ENCODE measurements around the gene GCK.

DNA sequence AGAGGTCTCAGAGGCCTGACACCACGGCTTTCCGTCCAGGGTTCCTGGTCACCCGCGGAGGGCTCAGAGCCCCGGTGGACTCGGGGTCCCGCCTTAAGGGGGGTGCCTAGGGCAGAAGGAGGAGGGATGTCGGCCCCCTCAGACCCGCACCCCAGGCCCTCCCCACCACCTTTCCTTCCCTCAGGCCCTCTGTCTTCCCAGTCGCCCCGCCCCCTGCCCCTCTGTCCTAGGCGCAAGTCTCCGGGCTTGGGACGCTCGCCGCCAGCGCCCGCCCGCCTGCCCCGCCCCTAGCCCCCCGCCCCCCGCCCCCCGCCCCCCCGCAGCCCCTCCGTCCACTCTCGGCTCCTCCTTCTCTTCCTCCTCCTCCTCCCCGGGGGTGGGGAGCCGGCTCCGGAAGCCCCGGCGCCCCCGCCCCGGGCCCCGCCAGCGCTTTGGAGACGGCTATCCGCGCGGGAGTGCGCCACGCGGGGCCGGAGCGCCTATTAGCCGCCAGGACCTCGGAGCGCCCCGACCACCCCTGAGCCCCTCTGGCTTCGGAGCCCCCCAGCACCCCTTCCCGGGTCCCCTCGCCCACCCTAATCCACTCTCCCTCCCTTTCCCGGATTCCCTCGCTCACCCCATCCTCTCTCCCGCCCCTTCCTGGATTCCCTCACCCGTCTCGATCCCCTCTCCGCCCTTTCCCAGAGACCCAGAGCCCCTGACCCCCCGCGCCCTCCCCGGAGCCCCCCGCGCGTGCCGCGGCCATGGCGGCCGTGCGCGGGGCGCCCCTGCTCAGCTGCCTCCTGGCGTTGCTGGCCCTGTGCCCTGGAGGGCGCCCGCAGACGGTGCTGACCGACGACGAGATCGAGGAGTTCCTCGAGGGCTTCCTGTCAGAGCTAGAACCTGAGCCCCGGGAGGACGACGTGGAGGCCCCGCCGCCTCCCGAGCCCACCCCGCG is 85.0 kb downstream of the GCK start, which contains the start of gene AEBP1:
- TF ChIP-seq EP300 (IDR thresholded peaks at IDR 0.05; ENCODE audit: borderline replicate concordance) (no peak), FOXM1 (IDR thresholded peaks at IDR 0.05; ENCODE audit: borderline replicate concordance, low read depth) (no peak), EGR1 (IDR thresholded peaks at IDR 0.05) (no peak), YY1 (IDR thresholded peaks at IDR 0.05; ENCODE audit: low read depth) (no peak), TAF1 (IDR thresholded peaks at IDR 0.05; ENCODE audit: low read depth) (no peak), ZBTB7A (IDR thresholded peaks at IDR 0.05; ENCODE audit: low read depth) (peak; percentile 53; the same call in 1 of the 2 replicates), TCF12 (IDR thresholded peaks at IDR 0.05; ENCODE audit: low read depth) (no peak; the same call in 1 of the 2 replicates), RAD21 (IDR thresholded peaks at IDR 0.05; ENCODE audit: low read depth) (no peak), CREB1 (IDR thresholded peaks at IDR 0.05; ENCODE audit: low read depth) (no peak), TEAD4 (IDR thresholded peaks at IDR 0.05) (no peak)
- TF ChIP-seq, protein P1, sequence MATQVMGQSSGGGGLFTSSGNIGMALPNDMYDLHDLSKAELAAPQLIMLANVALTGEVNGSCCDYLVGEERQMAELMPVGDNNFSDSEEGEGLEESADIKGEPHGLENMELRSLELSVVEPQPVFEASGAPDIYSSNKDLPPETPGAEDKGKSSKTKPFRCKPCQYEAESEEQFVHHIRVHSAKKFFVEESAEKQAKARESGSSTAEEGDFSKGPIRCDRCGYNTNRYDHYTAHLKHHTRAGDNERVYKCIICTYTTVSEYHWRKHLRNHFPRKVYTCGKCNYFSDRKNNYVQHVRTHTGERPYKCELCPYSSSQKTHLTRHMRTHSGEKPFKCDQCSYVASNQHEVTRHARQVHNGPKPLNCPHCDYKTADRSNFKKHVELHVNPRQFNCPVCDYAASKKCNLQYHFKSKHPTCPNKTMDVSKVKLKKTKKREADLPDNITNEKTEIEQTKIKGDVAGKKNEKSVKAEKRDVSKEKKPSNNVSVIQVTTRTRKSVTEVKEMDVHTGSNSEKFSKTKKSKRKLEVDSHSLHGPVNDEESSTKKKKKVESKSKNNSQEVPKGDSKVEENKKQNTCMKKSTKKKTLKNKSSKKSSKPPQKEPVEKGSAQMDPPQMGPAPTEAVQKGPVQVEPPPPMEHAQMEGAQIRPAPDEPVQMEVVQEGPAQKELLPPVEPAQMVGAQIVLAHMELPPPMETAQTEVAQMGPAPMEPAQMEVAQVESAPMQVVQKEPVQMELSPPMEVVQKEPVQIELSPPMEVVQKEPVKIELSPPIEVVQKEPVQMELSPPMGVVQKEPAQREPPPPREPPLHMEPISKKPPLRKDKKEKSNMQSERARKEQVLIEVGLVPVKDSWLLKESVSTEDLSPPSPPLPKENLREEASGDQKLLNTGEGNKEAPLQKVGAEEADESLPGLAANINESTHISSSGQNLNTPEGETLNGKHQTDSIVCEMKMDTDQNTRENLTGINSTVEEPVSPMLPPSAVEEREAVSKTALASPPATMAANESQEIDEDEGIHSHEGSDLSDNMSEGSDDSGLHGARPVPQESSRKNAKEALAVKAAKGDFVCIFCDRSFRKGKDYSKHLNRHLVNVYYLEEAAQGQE (IDR thresholded peaks at IDR 0.05; ENCODE audit: low read depth), result no peak
- TF ChIP-seq, protein P2, sequence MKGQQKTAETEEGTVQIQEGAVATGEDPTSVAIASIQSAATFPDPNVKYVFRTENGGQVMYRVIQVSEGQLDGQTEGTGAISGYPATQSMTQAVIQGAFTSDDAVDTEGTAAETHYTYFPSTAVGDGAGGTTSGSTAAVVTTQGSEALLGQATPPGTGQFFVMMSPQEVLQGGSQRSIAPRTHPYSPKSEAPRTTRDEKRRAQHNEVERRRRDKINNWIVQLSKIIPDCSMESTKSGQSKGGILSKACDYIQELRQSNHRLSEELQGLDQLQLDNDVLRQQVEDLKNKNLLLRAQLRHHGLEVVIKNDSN (IDR thresholded peaks at IDR 0.05), result no peak
- TF ChIP-seq, protein P3, sequence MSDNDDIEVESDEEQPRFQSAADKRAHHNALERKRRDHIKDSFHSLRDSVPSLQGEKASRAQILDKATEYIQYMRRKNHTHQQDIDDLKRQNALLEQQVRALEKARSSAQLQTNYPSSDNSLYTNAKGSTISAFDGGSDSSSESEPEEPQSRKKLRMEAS (IDR thresholded peaks at IDR 0.05), result no peak
